Liver (tissue), 9 donors: Measurements from ENCODE around the gene NKIRAS1. TPM values are rescaled to one million over a fixed set of nuclear protein-coding genes. Genes with fewer than 3 reads are reported as not detected.
"Not testable (repeated sequence)": the region's sequence is repeated elsewhere in the genome, so short reads cannot be mapped to it uniquely, and the experiment has no call there.

Experiments used
- DNase-seq: peaks from one replicate; pipeline ENCODE4 v3.0.0-alpha.2; 2017; ENCODE audit warnings: low spot score
- H3K27ac ChIP-seq, 2 donors: one replicate each; pipeline ENCODE4 v1.7.0; 2013; ENCODE audit warnings: inconsistent platforms in 2 of 2, low read length in 2 of 2, control low read depth in 1 of 2, low read depth in 1 of 2, mild to moderate bottlenecking in 1 of 2
- H3K27me3 ChIP-seq, 4 donors: one replicate each; pipeline versions ENCODE4 v1.6.1 to v1.7.0; 2013; ENCODE audit warnings: low read length in 3 of 4, inconsistent platforms in 1 of 4, mild to moderate bottlenecking in 1 of 4, moderate library complexity in 1 of 4; ENCODE audit not compliant: control insufficient read depth in 4 of 4, insufficient read depth in 4 of 4
- H3K36me3 ChIP-seq, 4 donors: one replicate each; pipeline versions ENCODE4 v1.6.1 to v1.7.0; 2013; ENCODE audit warnings: low read length in 3 of 4, mild to moderate bottlenecking in 3 of 4, low read depth in 1 of 4, moderate library complexity in 1 of 4; ENCODE audit not compliant: control insufficient read depth in 4 of 4, insufficient read depth in 3 of 4
- H3K4me1 ChIP-seq, 4 donors: one replicate each; pipeline versions ENCODE4 v1.6.1 to v1.7.0; 2013; ENCODE audit warnings: low read length in 3 of 4, mild to moderate bottlenecking in 3 of 4, moderate library complexity in 1 of 4; ENCODE audit not compliant: control insufficient read depth in 4 of 4, insufficient read depth in 4 of 4
- H3K4me3 ChIP-seq, 3 donors: one replicate each; pipeline versions ENCODE4 v1.6.1 to v1.7.0; 2013; ENCODE audit warnings: low read length in 3 of 3, control low read depth in 1 of 3, low read depth in 1 of 3, mild to moderate bottlenecking in 1 of 3
- H3K9ac ChIP-seq, 2 donors: one replicate each; pipeline ENCODE4 v1.7.0; 2013; ENCODE audit warnings: low read length in 2 of 2, mild to moderate bottlenecking in 2 of 2, moderate library complexity in 2 of 2, control low read depth in 1 of 2, low read depth in 1 of 2
- H3K9me3 ChIP-seq, 4 donors: one replicate each; pipeline versions ENCODE4 v1.6.1 to v1.7.0; 2013; ENCODE audit warnings: low read length in 3 of 4; ENCODE audit not compliant: control insufficient read depth in 4 of 4
- EGR1 ChIP-seq, 2 donors: IDR thresholded peaks; 2 replicates each; pipeline ENCODE4 v1.6.1; 2016 to 2018; ENCODE audit warnings: antibody characterized with exemption in 2 of 2, low read depth in 2 of 2
- FOXA2 ChIP-seq: IDR thresholded peaks from 2 replicates; pipeline ENCODE4 v1.6.1; 2016; ENCODE audit warnings: antibody characterized with exemption
- GABPA ChIP-seq, 2 donors: IDR thresholded peaks in 1 of 2; conservative IDR thresholded peaks in 1 of 2; 2 replicates each; pipeline ENCODE4 v1.6.1; 2016; ENCODE audit warnings: antibody characterized with exemption in 2 of 2, mild to moderate bottlenecking in 1 of 2, moderate library complexity in 1 of 2
- HNF4A ChIP-seq, 2 donors: conservative IDR thresholded peaks; 2 replicates each; pipeline ENCODE4 v1.6.1; 2016; ENCODE audit warnings: antibody characterized with exemption in 2 of 2, mild to moderate bottlenecking in 2 of 2
- HNF4G ChIP-seq: IDR thresholded peaks from 2 replicates; pipeline ENCODE4 v1.6.1; 2016; ENCODE audit warnings: antibody characterized with exemption
- JUND ChIP-seq, 2 donors: IDR thresholded peaks; 2 replicates each; pipeline ENCODE4 v1.6.1; 2016; ENCODE audit warnings: antibody characterized with exemption in 2 of 2
- NR2F2 ChIP-seq: IDR thresholded peaks from 2 replicates; pipeline ENCODE4 v1.6.1; 2016; ENCODE audit warnings: antibody characterized with exemption
- RAD21 ChIP-seq, 2 donors: IDR thresholded peaks; 2 replicates each; pipeline ENCODE4 v1.6.1; 2016; ENCODE audit warnings: antibody characterized with exemption in 2 of 2, mild to moderate bottlenecking in 2 of 2
- RXRA ChIP-seq, 2 donors: IDR thresholded peaks; 2 replicates each; pipeline ENCODE4 v1.6.1; 2017 to 2018; ENCODE audit warnings: antibody characterized with exemption in 2 of 2, mild to moderate bottlenecking in 1 of 2
- SP1 ChIP-seq: IDR thresholded peaks from 2 replicates; pipeline ENCODE4 v1.6.1; 2018; ENCODE audit warnings: antibody characterized with exemption, mild to moderate bottlenecking
- TAF1 ChIP-seq: conservative IDR thresholded peaks from 2 replicates; pipeline ENCODE4 v1.6.1; 2016; ENCODE audit warnings: antibody characterized with exemption, mild to moderate bottlenecking
- WGBS: extraction: QIAGEN DNeasy Blood & Tissue Kit; methylation state at CpG from one replicate; pipeline ENCODE4 v1.1.7; 2013; 5-methylcytosine and 5-hydroxymethylcytosine counted together
- polyA plus RNA-seq, 2 donors: library from polyadenylated mRNA; stranded (reverse) in 1 of 2; unstranded in 1 of 2; fragments of 200-250 nt in 1 of 2; fragments of >200 nt in 1 of 2; fragmentation: Nextera tagmentation in 1 of 2; extraction: Ambion mirVana in 1 of 2; gene quantifications; one replicate each; pipeline versions ENCODE4 v1.2.1 to v1.2.3, GENCODE V29; 2013 to 2015
- total RNA-seq, 2 donors: library from RNA; depleted of rRNA; stranded (reverse); fragments of >200 nt; gene quantifications; one replicate each; pipeline ENCODE4 v1.2.3, GENCODE V29; 2014
- TF ChIP-seq, protein P1 (sequence below): IDR thresholded peaks from 2 replicates; pipeline ENCODE4 v1.6.1; 2016; ENCODE audit warnings: antibody characterized with exemption
- donor health status: healthy.
- donor health status: healthy.
- donor health status: healthy.
- donor health status: healthy.
- donor health status: healthy.

The NKIRAS1 gene
- total and polyA plus RNA-seq, 4 donors = 4.6 to 12.6 (median 8.4) TPM

DNA sequence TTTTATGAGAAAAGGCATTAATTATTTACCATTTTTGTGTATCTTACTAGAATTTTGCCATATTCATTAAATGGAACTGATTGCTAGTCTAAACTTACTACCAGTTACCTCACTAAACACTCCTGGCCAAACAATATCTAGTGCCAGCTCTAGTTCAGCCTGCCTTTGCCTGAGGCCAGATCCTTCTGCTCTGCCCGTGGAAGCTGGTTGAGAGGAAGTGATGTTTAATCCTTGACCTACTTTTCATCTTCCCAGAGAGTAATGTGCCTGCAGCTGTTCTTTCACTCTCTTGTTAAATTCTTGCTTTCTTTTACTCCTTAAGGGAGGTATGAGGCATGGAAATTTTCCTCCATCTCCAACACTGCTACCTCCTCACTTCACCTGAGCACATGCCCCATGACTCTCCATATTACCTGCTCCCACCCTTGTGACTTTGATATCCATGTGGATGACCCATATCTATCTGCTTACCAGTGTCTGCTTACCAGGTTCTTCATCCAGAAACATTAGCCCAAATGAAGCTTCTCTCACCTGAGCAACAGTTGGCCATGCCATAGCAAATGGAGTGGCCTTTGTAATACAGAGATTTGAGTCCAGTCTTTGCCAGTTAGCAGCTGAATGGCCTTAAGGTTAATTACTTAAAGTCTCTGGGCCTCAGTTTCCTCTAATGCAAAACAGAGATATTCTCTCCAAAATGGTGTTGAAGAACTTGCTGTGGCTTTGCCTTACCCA is 57.6 kb downstream of the NKIRAS1 start:
- Histone ChIP-seq H3K27me3 (no peaks in the 10 kb centered on the region), H3K9me3 (no peaks in the 10 kb centered on the region), H3K4me1 (peaks cover 0 to 15% (median 3%) of the 10 kb centered on the region in 4 donors), H3K27ac (no peak overlapping the region), H3K4me3 (no peak overlapping the region), H3K9ac (no peak overlapping the region), H3K36me3 (no peaks in the 10 kb centered on the region)
- no peak for TF ChIP-seq SP1
- TF ChIP-seq EGR1 (IDR thresholded peaks at IDR 0.05; ENCODE audit: low read depth in 2 of 2) = no peak
- no peak for TF ChIP-seq RAD21 (IDR thresholded peaks at IDR 0.05)
- TF ChIP-seq, protein P1, sequence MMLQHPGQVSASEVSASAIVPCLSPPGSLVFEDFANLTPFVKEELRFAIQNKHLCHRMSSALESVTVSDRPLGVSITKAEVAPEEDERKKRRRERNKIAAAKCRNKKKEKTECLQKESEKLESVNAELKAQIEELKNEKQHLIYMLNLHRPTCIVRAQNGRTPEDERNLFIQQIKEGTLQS = no peak
- no peak for TF ChIP-seq RXRA (IDR thresholded peaks at IDR 0.05)
- no peak for DNase-seq
- WGBS = 54% methylated on average over 1 of the region's 1 CpG

DNA sequence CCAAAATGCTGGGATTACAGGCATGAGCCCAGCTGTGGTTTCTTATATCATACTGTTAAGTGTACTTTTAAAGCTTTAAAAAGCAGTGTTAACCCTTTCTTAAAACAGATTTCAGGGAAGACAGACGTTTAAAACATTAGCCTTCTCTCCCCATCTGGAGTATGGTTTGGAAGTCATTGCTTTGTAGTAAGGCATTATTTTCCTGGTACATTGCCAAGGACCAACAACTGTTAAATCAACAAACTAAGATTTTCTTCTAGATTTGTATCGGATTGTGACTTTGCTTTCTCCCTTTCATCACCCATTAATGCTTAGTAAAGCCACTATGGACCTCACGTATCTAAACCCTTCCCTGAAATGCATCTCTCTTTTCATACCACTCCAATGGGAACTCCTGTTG is 60.5 kb downstream of the NKIRAS1 start:
- WGBS = 63% methylated on average over 3 of the region's 3 CpGs
- TF ChIP-seq TAF1 (no peak), HNF4G (no peak), HNF4A (conservative IDR thresholded peaks at IDR 0.05) (no peak), RXRA (IDR thresholded peaks at IDR 0.05) (no peak), EGR1 (IDR thresholded peaks at IDR 0.05; ENCODE audit: low read depth in 2 of 2) (no peak), NR2F2 (no peak), JUND (IDR thresholded peaks at IDR 0.05) (no peak), GABPA (IDR thresholded peaks at IDR 0.05 in 1 of 2, conservative IDR thresholded peaks at IDR 0.05 in 1 of 2) (no peak), RAD21 (IDR thresholded peaks at IDR 0.05) (no peak), FOXA2 (no peak), SP1 (no peak)
- TF ChIP-seq, protein P1 = no peak

DNA sequence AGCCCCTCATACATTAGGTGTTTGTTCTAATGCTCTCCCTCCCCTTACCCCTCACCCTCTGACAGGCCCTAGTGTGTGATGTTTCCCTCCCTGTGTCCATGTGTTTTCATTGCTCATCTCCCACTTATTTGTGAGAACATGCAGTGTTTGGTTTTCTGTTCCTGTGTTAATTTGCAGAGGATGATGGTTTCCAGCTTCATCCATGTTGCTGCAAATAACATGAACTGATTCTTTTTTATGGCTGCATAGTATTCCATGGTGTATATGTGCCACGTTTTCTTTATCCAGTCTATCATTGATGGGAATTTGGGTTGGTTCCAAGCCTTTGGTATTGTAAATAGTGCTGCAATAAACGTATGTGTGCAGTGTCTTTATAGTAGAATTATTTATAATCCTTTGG is 67.3 kb downstream of the NKIRAS1 start:
- not testable (repeated sequence) for H3K27ac ChIP-seq, H3K4me3 ChIP-seq, H3K4me1 ChIP-seq, H3K9me3 ChIP-seq, H3K9ac ChIP-seq, H3K36me3 ChIP-seq, H3K27me3 ChIP-seq, DNase-seq
- WGBS = 75% methylated on average over 2 of the region's 2 CpGs

More for the DNA sequence above, 60.5 kb downstream of the NKIRAS1 start:
- Histone ChIP-seq H3K9me3 (no peaks in the 10 kb centered on the region), H3K9ac (no peak overlapping the region), H3K4me3 (no peak overlapping the region), H3K36me3 (peaks cover 0 to 1% (median 0%) of the 10 kb centered on the region in 4 donors), H3K27ac (no peak overlapping the region), H3K4me1 (peaks cover 0 to 15% (median 3%) of the 10 kb centered on the region in 4 donors), H3K27me3 (no peaks in the 10 kb centered on the region)
- DNase-seq = no peak
